Activated CD8-positive, alpha-beta memory T cell treated with anti-CD3 and anti-CD28 coated beads, Interleukin-2, amount 10 ng/mL, durations not matched to agents 7 days and 5 days (primary cell): Measurements from ENCODE around the gene FANCF. TPM values are rescaled to one million over a fixed set of nuclear protein-coding genes. Genes with fewer than 3 reads are reported as not detected.
A peak's percentile ranks its signal among the peaks of the same experiment; 100 is the strongest.

ENCODE experiments used
- ATAC-seq: fragments of 150-1000 bp; cut with Tn5 transposase; one replicate; pipeline ENCODE4 v1.10.0; 2021; ENCODE audit warnings: moderate library complexity
- CTCF ChIA-PET: fragments of 350-600 bp; sonication (Branson Sonifier 250); formaldehyde crosslinking; loops from one replicate; lab custom pipeline; 2021; ENCODE audit warnings: antibody characterized with exemption; lab: Charles Lee
- DNase-seq: peaks from one replicate; pipeline ENCODE4 v3.0.0-alpha.2; 2020
- H3K27ac Mint-ChIP-seq: one replicate; pipeline ENCODE4 v1.8.0; 2021; ENCODE audit warnings: mild to moderate bottlenecking, mixed read lengths
- H3K27me3 Mint-ChIP-seq: one replicate; pipeline ENCODE4 v1.8.0; 2021; ENCODE audit warnings: mixed read lengths
- H3K36me3 Mint-ChIP-seq: one replicate; pipeline ENCODE4 v1.8.0; 2021; ENCODE audit warnings: mild to moderate bottlenecking, mixed read lengths
- H3K4me1 Mint-ChIP-seq: one replicate; pipeline ENCODE4 v1.8.0; 2021; ENCODE audit warnings: mixed read lengths
- H3K4me3 Mint-ChIP-seq: one replicate; pipeline ENCODE4 v1.8.0; 2021; ENCODE audit warnings: mild to moderate bottlenecking, moderate library complexity, mixed read lengths
- H3K9me3 Mint-ChIP-seq: one replicate; pipeline ENCODE4 v1.8.0; 2022; ENCODE audit warnings: low read depth, mixed read lengths
- total RNA-seq, 2 experiments: library from RNA; stranded (reverse); gene quantifications; one replicate each; pipeline ENCODE4 v1.2.3, GENCODE V29; 2021

FANCF gene
- total RNA-seq, 2 experiments from 2014 or later = 15.6 to 18.0 TPM

DNA sequence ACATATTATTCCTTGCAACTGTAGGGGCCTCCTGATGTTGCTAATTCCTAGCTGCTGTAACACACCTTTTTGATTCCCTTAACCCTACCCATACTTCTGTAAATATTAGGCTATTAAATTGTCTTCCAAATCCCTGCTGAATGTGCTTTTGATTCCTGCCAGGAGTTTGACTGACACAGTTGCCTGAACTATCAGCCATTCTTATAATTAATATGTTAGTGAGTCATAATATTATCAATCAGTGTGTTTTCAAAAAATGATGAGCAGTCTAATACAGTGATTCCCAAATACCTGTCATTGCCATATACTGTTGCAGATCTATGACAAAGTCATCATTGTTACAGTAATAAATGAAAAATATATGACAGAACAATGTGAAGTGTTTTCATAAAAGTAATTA lies 15.9 kb upstream of the FANCF start:
- Mint-ChIP-seq H3K4me3 (no peak overlapping the region), H3K27ac (no peak overlapping the region), H3K4me1 (no peaks in the 10 kb centered on the region), H3K36me3 (no peaks in the 10 kb centered on the region), H3K9me3 (no peaks in the 10 kb centered on the region), H3K27me3 (no peaks in the 10 kb centered on the region)
- CTCF ChIA-PET = no interaction called here
- DNase-seq (no peak), ATAC-seq (no peak)

DNA sequence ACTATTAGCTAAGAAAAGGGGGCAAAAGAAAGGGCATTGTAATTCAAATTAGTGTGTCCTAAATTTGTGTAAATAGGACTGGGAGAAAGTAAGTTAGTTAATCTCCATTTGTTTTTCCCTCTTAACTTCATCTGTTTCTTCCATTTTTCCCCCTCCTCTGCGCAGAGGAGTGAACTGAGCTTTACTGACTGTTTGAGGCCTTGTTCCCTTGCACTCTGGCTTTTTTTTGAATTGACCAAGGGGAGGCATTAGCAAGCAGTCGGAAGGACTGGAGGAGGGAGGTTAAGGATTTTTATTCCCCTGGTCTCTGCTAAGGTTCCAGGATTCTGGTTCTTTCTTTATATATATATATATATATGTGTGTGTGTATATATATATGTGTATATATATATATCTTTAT lies 15.2 kb upstream of the FANCF start:
- no peaks in the 10 kb centered on the region for H3K4me1 Mint-ChIP-seq
- H3K27me3 Mint-ChIP-seq = no peaks in the 10 kb centered on the region
- no peak overlapping the region for H3K4me3 Mint-ChIP-seq
- ATAC-seq = no peak
- DNase-seq = no peak
- H3K36me3 Mint-ChIP-seq = no peaks in the 10 kb centered on the region
- CTCF ChIA-PET = no interaction called here
- no peak overlapping the region for H3K27ac Mint-ChIP-seq
- H3K9me3 Mint-ChIP-seq = no peaks in the 10 kb centered on the region

DNA sequence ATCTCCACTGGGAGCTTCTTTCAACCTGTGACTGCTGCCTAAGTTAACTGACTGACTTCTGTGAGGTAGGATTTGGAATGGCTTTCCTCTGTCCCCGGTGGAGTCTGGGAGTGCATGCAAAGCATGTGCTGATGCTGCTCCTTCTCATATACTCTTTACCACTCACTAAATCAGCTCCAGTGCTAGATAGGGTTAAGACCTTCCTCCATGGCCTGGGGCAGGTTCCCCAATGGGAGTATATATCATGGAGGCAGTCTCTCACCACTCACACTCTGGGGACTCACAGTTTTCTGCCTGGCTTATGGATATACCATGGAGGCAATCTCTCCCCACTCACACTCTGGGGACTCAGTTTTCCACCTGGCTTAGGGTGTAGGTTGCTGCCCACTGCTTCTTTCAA lies 10.1 kb upstream of the FANCF start:
- ATAC-seq = peak; percentile 50
- no peak for DNase-seq
- Mint-ChIP-seq H3K9me3 (no peaks in the 10 kb centered on the region), H3K36me3 (no peaks in the 10 kb centered on the region), H3K27me3 (no peaks in the 10 kb centered on the region), H3K4me1 (no peaks in the 10 kb centered on the region), H3K27ac (no peak overlapping the region), H3K4me3 (no peak overlapping the region)
- CTCF ChIA-PET = interaction anchor here (2.1 kb wide), 1 partner anchor 11 kb away, joined by 11 read pairs; the partner anchor contains the start of gene FANCF

DNA sequence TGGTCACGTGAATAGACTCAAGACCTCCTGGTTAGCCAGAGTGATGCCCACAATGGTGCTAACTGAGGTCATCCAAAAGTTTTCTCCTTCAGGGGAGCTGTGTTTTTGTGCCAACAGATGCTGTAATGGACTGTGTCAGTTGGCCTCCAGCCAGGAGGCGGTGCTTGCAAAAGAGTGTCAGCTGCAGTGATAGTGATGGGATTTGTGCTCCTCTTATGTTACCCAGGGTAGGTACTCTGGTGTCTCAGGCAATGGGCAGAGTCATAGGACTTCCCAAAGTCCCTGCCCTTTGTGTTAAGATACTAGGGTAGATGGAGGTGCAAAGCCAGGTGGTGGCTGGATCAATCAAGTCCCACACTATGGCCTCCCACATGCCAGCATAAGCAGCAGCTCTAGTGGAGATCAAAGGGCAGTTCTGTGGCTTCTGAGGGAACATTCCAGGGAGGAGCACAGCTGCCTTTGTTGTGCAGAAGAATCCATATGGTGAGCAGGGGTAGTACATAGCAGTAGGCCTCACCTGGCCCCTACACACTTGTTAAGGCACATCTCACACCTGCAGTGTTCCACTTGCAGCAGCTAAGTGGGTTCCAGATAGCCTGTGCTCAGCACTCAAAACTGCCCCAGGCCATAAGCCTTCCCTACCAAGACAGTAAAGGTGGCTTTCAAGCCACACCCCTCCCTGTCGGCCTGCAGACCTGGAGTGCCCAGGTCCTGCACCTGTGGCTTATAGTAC lies 9.4 kb upstream of the FANCF start:
- H3K27me3 Mint-ChIP-seq = no peaks in the 10 kb centered on the region
- DNase-seq = no peak
- H3K4me1 Mint-ChIP-seq = no peaks in the 10 kb centered on the region
- H3K36me3 Mint-ChIP-seq = no peaks in the 10 kb centered on the region
- CTCF ChIA-PET = interaction anchor here (2.1 kb wide), 1 partner anchor 10 kb away, joined by 11 read pairs; the partner anchor contains the start of gene FANCF
- peak; percentile 45 for ATAC-seq
- no peak overlapping the region for H3K27ac Mint-ChIP-seq
- H3K9me3 Mint-ChIP-seq = no peaks in the 10 kb centered on the region
- no peak overlapping the region for H3K4me3 Mint-ChIP-seq

DNA sequence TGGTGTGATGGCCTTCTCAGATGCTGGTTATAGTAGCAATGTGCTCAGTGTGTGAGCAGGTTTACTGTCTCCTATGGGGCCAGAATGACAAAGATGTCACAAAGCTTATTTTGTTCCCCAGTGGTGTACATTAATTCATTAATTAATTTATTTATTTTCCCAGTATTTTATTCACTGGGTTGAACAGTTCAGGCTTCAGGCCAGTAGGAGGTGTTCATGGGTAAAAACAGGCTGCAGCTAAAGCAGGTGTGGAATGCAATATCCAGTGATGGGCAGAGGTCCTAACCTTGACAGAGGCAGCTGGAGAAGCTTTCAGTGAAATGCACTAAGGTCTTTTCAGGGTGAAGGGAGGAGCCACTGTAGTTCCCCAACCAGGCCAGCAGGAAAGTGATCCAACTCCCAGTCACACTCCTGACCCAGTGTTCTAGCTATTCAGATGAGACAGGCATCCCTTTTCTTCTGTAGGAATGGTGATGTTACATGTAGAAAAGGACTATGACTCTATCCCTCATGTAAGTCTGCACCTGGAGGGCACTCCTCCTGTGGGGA lies 7.8 kb upstream of the FANCF start:
- no peak for ATAC-seq
- Mint-ChIP-seq H3K9me3 (no peaks in the 10 kb centered on the region), H3K4me1 (no peaks in the 10 kb centered on the region), H3K4me3 (no peak overlapping the region), H3K27ac (no peak overlapping the region), H3K27me3 (no peaks in the 10 kb centered on the region), H3K36me3 (no peaks in the 10 kb centered on the region)
- no peak for DNase-seq
- CTCF ChIA-PET = no interaction called here

DNA sequence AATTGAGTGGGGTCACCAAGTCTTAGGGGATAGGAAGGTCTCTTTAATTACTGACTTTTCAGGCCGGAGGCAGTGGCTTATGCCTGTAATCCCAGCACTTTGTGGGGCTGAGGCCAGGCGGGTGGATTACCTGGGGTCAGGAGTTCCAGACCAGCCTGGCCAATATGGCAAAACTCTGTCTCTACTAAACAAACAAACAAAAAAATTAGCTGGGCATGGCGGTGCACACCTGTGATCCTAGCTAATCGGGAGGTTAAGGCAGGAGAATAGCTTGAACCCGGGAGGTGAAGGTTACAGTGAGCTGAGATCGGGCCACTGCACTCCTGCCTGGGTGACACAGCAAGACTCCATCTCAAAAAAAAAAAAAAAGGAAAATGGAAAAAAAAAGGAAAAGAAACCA lies 1.8 kb upstream of the FANCF start:
- ATAC-seq = no peak
- Mint-ChIP-seq H3K9me3 (no peaks in the 10 kb centered on the region), H3K4me3 (no peak overlapping the region), H3K27me3 (no peaks in the 10 kb centered on the region), H3K36me3 (peaks cover 5% of the 10 kb centered on the region), H3K27ac (no peak overlapping the region), H3K4me1 (peaks cover 19% of the 10 kb centered on the region)
- DNase-seq = no peak
- CTCF ChIA-PET = no interaction called here

DNA sequence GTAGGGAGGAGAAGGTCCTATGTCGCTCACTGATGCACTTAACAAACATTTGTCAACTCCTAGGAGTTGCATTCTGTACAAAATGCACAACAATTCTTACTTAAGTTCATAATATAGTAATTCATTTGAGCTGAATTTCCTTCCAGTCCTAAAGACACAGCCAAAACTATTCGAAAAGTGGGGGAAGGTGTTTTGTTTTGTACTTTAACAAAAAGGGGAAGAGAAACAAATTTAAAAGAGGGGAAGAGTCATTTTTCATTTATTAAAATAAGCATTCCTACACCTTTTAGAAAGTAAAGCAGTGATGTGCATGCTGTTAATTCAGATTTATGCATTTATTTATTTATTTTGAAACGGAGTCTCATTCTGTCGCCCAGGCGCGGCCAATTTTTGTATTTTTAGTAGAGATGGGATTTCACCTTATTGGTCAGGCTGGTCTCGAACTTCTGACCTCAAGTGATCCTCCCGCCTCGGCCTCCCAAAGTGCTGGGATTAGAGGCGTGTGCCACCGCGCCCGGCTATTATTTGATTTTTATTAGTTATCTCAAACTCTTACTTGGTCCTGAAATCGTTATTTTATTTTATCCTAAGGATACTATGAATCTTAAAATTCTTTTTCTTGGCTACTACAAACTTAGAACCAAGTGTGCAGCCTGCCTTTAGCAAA lies 1.1 kb upstream of the FANCF start:
- Mint-ChIP-seq H3K36me3 (peaks cover 7% of the 10 kb centered on the region), H3K4me3 (peak overlapping the region; percentile 99), H3K27me3 (no peaks in the 10 kb centered on the region), H3K27ac (peak overlapping the region; percentile 68), H3K4me1 (peaks cover 20% of the 10 kb centered on the region), H3K9me3 (no peaks in the 10 kb centered on the region)
- CTCF ChIA-PET = interaction anchor here (1.0 to 2.9 kb wide), 4 partner anchors 8 to 203 kb away, joined by 3 to 11 read pairs (median 4); partner anchors contain the start of gene SVIP
- DNase-seq (no peak), ATAC-seq (no peak)

DNA sequence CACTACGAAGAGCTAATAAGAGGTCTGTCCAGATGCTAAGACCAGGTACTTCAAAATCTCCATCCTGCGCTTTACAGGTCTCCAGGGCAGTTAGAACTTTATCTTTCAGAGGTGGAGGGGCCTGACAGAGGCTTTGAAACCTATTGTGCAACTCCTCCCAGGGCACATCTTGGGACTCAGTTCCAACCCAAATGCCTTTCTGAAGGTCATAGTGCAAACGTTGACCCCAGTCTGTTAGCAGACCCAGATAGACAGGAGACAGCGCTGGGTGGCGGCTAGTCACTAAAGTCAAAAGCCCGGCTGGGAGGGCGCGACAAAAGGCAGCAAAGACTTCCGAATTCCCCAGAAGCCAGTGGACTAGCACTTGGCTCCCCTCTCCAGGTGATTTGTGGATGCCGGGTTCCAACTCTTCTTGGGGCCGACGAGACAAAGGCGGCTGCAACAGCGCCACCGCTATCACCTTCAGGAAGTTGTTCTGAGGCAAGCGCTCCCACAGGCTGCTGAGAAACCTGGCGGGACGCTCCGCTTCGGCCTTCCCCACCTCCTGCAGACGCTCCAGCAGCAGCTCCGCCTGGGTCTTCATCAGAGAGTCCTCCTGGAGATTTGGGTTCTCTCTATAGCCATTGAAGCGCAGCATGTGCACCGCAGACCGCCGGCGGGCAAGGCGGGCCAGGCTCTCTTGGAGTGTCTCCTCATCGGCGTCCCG lies 728 bp downstream of the FANCF start:
- Mint-ChIP-seq H3K4me3 (peak overlapping the region; percentile 99), H3K4me1 (peaks cover 20% of the 10 kb centered on the region), H3K27me3 (no peaks in the 10 kb centered on the region), H3K9me3 (no peaks in the 10 kb centered on the region), H3K27ac (peak overlapping the region; percentile 98), H3K36me3 (peaks cover 18% of the 10 kb centered on the region)
- CTCF ChIA-PET = interaction anchor here (1.0 to 2.9 kb wide), 4 partner anchors 10 to 205 kb away, joined by 3 to 11 read pairs (median 4); partner anchors contain the start of gene SVIP
- peak; percentile 55 for ATAC-seq
- DNase-seq = peak; percentile 72

DNA sequence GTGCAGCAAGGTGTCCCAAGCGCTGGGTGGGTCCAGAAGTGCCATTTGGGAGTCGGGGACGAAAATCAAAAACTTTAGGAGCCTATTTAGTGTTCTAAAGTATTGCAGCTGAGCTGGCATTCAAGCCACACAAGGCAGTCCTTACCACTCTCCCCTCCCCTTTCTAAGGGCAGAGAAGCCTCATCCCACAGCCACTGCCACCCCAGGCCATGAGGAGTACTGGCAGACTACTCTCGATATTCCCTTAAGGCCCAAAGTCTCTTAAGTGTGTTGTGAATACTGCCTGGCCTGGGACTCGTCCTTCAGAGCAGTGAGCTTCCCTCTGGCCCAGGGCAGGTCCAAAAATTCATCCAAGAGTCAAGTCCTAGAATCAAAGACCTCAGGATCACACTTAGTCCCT lies 7.8 kb downstream of the FANCF start:
- no peaks in the 10 kb centered on the region for H3K27me3 Mint-ChIP-seq

DNA sequence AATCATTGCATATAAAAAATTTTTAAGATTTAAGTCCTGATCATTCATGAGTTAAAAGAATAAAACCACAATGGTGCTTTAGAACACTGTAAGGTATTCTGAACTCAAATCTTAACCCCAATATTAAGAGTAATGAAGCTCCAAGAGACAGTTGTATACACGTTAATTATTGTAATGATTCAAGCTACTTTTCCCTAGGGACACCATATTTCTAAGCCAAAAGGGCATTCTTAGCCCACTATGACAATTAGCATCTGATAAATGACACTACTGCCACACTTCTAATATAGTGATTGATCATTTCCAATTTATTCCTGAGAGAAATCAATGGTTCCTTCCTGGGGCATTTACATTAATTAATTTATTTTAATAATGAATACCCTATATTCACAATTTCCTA lies 21.7 kb downstream of the FANCF start:
- Mint-ChIP-seq H3K27ac (no peak overlapping the region), H3K27me3 (no peaks in the 10 kb centered on the region), H3K9me3 (no peaks in the 10 kb centered on the region), H3K4me3 (no peak overlapping the region), H3K4me1 (no peaks in the 10 kb centered on the region), H3K36me3 (no peaks in the 10 kb centered on the region)
- CTCF ChIA-PET = no interaction called here
- no peak for DNase-seq
- no peak for ATAC-seq

More for the DNA sequence above, 7.8 kb downstream of the FANCF start:
- Mint-ChIP-seq H3K9me3 (no peaks in the 10 kb centered on the region), H3K36me3 (peaks cover 22% of the 10 kb centered on the region), H3K4me1 (peaks cover 2% of the 10 kb centered on the region), H3K27ac (no peak overlapping the region), H3K4me3 (no peak overlapping the region)
- no peak for DNase-seq
- CTCF ChIA-PET = no interaction called here
- no peak for ATAC-seq

DNA sequence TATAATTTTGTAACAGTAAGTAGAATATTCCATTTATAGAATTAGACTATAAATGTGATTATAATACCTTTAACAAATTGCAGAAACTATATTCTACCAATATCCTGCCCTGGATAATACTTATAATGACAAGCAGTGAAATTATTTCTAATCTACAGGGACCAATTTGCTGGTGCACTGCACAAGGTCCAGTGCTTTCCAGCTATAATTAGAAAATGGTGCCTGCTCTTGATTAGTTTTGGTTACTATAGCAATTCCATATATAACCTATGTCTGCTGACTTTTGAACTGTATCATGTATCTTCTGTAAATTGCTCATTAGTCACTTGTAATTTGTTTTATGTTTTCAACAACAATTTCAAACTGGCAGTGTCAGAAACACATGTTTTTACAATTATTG lies 23.1 kb downstream of the FANCF start:
- CTCF ChIA-PET = no interaction called here
- no peaks in the 10 kb centered on the region for H3K36me3 Mint-ChIP-seq
- DNase-seq (no peak), ATAC-seq (no peak)
- no peaks in the 10 kb centered on the region for H3K4me1 Mint-ChIP-seq
- no peak overlapping the region for H3K27ac Mint-ChIP-seq
- no peaks in the 10 kb centered on the region for H3K9me3 Mint-ChIP-seq
- H3K4me3 Mint-ChIP-seq = no peak overlapping the region
- no peaks in the 10 kb centered on the region for H3K27me3 Mint-ChIP-seq

DNA sequence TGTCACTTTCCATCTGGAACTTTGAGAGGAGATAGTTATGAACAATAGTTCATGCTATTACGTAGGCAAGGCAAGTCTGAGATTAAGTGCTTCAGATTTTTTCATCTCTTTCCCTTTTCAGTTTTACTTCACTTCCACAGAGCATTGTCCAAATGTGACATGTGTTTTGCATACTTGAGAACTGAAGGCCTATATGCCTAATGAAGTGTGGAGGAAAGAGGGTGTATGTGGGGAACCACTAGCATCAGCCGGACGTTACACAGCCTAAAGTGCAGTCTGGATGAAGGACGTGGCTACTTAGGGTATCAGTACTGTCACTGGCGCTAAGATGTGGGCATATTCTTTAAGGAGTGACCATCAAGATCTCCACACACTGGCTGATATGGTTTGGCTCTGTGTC lies 26.2 kb downstream of the FANCF start:
- no peaks in the 10 kb centered on the region for H3K36me3 Mint-ChIP-seq
- DNase-seq (no peak), ATAC-seq (no peak)
- no peaks in the 10 kb centered on the region for H3K27me3 Mint-ChIP-seq
- no peak overlapping the region for H3K27ac Mint-ChIP-seq
- no peaks in the 10 kb centered on the region for H3K4me1 Mint-ChIP-seq
- H3K9me3 Mint-ChIP-seq = no peaks in the 10 kb centered on the region
- H3K4me3 Mint-ChIP-seq = no peak overlapping the region
- CTCF ChIA-PET = no interaction called here

DNA sequence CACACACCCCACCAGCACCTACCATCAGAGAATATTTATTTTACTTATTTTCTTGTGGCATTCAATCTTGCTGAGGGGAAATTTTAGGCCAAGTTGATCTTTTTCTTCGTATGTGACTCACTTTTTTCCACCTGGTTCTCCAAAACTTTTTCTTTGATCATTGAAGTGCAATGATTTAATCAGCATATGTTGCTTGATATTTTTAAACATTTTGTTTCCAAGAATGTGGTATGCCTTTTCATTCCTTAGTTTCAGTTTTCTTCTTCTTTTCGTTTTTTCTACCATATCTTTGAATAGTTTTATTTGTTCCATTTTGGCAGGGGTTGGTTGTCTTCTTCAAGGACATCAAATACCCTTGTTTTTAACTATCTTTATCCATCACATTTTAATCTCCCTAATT lies 28.6 kb downstream of the FANCF start:
- no peaks in the 10 kb centered on the region for H3K27me3 Mint-ChIP-seq
- CTCF ChIA-PET = no interaction called here
- no peaks in the 10 kb centered on the region for H3K4me1 Mint-ChIP-seq
- H3K27ac Mint-ChIP-seq = no peak overlapping the region
- no peaks in the 10 kb centered on the region for H3K9me3 Mint-ChIP-seq
- no peak overlapping the region for H3K4me3 Mint-ChIP-seq
- DNase-seq = no peak
- H3K36me3 Mint-ChIP-seq = no peaks in the 10 kb centered on the region
- ATAC-seq = no peak
